Non-pigmented ciliary epithelial cell (primary cell): ENCODE data around the gene OPN1MW3.
"Not testable (repeated sequence)": the region's sequence is repeated elsewhere in the genome, so short reads cannot be mapped to it uniquely, and the experiment has no call there.

Experiments used
- DNase-seq: peaks from one replicate; pipeline ENCODE4 v3.0.0-alpha.2; 2010; ENCODE audit warnings: low read depth

The OPN1MW3 gene

DNA sequence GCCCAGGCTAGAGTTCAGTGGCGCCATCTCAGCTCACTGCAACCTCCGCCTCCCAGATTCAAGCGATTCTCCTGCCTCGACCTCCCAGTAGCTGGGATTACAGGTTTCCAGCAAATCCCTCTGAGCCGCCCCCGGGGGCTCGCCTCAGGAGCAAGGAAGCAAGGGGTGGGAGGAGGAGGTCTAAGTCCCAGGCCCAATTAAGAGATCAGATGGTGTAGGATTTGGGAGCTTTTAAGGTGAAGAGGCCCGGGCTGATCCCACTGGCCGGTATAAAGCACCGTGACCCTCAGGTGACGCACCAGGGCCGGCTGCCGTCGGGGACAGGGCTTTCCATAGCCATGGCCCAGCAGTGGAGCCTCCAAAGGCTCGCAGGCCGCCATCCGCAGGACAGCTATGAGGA lies at the start of gene OPN1MW3:
Gene OPN1MW3, plus strand, starts transcription at position 301 of the 400 bp plus-strand sequence. Its CDS starts 38 bp downstream, at position 339.
- DNase-seq: not testable (repeated sequence)

DNA sequence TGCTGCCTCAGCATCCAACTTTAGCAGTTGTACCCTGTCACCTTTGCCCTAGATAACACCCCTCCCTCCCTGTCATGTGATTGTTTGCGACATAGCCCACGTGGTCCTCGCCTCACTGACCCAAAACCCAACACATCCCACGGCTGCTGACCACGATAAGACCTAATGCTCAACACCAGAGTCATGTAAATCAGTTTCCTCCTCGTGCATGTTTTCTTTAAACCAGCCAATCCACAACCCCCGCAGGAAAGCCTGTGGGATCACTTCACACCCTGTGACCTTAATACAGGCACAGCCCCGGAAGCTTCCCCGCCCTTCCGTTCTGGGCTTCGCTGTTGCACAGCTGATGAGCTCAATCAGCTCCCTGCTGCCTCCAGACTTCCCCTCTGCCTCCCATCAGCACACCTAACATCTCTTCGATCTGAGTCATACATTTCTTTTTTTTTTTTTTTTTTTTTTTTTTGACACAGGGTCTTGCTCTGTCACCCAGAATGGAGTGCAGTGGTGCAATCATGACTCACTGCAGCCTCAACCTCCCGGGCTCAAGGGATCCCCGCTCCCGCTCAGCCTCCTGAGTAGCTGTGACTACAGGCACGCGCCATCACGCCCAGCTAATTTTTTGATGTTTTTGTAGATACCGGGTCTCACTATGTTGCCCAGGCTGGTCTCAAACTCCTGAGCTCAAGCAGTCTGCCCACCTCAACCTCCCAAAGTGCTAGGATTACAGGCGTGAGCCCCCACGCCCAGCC lies 47.5 kb upstream of the OPN1MW3 start:
- DNase-seq: not testable (repeated sequence)

DNA sequence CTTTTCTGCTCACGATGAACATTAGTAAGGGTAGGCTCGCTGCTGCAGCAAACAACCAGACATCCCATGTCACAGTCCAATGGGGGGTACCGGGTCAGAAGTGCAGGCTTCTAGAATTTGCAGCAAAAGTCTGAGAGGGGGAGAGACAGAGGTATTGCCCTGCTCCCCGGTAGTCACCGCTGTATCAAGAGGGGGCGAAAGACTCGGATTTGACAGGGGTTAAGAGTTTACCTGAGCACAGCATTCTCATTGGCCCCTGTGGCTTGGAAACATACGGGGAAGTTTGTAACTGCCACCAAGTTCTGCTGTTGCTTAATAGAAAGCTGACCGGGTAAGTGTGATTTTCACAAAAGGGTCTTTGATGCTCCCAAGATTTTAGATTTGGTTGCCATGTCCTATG lies 46.3 kb upstream of the OPN1MW3 start:
- DNase-seq: not testable (repeated sequence)

DNA sequence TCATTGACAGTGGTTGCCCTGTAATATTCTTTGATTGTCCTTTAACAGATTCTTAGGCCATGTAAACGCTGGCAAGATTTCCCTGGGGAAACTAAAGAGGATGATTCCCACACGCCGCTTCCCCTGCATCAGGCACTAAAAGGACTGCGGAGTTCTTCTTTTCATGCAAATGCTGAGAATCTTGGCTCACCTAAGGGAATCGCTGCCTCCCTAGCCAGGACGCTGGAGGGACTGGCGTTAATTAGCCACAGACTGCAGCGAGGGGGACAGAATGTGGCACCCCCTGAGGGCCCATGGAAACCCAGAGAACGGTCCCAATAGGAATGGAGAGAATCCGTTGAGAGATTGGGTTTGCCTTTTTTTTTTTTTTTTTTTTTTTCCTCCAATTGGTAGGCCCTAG lies 45.9 kb upstream of the OPN1MW3 start:
- not testable (repeated sequence) for DNase-seq

DNA sequence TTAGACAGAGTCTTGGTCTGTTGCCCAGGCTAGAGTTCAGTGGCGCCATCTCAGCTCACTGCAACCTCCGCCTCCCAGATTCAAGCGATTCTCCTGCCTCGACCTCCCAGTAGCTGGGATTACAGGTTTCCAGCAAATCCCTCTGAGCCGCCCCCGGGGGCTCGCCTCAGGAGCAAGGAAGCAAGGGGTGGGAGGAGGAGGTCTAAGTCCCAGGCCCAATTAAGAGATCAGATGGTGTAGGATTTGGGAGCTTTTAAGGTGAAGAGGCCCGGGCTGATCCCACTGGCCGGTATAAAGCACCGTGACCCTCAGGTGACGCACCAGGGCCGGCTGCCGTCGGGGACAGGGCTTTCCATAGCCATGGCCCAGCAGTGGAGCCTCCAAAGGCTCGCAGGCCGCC lies 37.9 kb upstream of the OPN1MW3 start, which contains the start of gene OPN1MW2:
Gene OPN1MW2, plus strand, starts transcription at position 301 of the 400 bp plus-strand sequence. Its CDS starts 60 bp downstream, at position 361.
- DNase-seq: not testable (repeated sequence)

DNA sequence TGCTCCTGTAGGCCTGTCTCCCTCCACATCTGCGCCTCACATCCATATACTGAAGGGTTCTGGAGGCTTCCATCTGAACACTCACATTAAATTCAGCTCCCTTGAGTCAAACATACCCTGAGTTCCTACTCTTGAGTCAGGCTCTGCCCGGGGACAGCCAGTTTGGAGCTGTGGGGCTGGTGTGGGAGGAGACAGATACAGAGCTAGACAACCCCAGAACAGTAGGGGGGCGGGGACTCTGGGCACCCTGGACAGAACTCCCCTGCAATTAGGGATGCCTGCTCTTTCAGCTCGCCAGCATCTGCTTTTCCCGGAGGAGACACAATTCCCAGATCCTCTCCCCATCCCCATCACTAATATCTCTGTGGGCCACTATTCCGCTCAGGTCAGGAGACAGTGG lies 32.1 kb upstream of the OPN1MW3 start:
- DNase-seq: not testable (repeated sequence)

DNA sequence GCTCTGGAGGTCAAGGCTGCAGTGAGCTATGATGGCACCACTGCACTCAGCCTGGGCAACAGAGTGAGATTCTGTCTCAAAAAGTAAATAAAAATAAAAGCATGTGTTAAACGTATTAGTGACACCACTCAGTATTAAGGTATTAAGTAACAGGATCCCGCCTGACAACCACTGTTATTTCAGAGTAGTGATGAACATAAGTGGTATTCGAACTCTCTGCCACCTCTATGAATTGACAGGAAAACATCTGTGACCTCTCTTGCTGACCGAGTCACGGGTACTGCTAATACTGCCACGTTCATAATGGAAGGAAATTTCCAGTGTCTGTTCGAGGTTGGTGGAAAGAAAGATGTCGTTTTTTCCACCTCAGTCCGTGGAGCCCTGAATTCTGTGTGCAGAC lies 30.7 kb upstream of the OPN1MW3 start:
- DNase-seq: not testable (repeated sequence)

DNA sequence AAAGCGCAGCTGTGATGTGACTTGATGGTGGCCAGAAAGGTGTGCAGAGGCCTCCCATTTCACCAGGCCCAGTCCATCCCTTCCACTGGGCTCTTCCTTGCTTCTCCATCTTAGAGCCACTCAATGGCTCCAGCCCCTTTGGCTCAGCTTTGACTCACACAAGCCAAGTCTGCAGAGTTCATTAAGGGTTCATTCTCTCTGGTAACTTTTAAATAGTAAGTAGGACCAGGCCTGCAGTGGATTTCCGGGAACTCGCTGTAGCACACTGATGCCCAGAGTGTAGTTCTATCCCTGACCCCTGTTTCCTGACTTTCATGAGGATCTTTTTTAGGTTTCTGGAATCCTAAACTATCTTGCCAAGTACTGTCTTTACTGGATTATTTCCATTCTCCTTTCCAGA lies 25.9 kb upstream of the OPN1MW3 start:
- not testable (repeated sequence) for DNase-seq

DNA sequence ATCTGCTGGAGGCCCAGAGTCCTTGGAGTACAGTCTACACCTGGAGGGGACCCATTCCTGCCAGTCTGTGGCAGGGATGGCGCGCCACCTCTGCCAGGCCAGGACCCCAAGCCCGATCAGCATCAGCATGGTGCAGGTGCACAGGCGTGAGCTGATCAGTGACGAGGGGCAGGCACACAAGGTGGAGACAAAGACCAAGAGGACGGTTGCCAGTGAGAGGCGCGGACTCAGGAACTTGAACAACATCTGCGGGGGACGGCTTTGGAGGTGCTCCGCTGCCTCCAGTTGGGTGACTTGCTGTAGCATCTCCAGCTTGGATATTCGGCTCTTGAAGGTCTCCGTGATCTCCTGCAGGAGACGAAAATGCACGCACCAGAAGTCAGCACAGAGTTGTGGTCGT lies 23.8 kb upstream of the OPN1MW3 start:
- DNase-seq: not testable (repeated sequence)

DNA sequence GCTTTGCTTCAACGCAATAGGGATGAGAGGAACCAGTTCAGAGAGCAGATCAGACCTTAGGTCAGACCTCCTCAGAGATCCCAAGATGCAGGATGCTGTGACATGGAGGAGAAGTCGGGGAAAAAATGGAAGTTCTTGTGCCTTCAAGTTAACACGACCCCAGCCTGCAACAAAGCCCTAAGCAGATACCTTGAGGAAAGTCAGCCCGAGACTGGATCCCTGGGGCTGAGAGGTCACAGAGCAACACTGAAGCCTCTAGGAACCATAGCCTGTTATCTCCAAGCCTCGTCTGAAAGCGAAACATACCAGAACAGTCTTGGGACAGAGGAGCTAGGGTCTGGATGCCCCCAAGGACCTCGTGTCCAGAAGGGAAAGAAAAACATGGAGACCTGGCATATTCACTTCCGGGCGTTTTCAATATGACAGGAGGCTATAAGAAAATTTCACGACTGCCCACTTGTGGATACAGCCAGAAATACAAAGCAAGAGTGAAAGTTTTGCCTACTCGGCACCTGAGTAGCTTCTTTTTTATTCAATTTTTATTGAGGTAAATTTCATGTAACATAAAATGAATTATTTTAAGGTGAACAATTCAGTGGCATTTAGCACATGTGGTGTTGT lies 18.3 kb upstream of the OPN1MW3 start:
- not testable (repeated sequence) for DNase-seq

DNA sequence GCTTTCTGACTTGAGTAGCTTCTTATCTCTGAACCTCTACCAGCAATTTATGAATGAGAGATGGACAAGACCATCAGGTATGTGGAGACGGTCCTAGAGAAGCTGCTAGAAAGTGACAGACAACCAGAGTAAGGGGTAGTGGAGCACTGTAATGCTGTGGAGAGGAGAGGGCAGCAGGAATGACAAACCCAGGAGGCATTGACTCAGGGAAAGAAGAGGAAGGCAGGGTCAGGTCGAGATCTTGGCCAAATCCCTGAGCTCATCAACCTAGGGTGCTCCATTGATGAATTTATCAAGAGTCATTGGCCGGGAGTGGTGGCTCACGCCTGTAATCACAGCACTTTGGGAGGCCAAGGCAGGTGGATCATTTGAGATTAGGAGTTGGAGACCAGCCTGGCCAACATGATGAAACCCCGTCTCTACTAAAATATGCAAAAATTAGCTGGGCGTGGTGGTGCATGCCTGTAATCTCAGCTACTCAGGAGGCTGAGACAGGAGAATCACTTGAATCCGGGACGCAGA lies 17.3 kb upstream of the OPN1MW3 start:
- DNase-seq: not testable (repeated sequence)

DNA sequence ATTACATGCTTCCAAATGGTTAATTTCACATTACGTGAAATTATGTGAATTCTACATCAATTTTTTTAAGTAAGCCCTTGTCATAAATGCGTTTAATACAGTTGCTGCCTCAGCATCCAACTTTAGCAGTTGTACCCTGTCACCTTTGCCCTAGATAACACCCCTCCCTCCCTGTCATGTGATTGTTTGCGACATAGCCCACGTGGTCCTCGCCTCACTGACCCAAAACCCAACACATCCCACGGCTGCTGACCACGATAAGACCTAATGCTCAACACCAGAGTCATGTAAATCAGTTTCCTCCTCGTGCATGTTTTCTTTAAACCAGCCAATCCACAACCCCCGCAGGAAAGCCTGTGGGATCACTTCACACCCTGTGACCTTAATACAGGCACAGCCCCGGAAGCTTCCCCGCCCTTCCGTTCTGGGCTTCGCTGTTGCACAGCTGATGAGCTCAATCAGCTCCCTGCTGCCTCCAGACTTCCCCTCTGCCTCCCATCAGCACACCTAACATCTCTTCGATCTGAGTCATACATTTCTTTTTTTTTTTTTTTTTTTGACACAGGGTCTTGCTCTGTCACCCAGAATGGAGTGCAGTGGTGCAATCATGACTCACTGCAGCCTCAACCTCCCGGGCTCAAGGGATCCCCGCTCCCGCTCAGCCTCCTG lies 9.9 kb upstream of the OPN1MW3 start:
- DNase-seq: not testable (repeated sequence)

DNA sequence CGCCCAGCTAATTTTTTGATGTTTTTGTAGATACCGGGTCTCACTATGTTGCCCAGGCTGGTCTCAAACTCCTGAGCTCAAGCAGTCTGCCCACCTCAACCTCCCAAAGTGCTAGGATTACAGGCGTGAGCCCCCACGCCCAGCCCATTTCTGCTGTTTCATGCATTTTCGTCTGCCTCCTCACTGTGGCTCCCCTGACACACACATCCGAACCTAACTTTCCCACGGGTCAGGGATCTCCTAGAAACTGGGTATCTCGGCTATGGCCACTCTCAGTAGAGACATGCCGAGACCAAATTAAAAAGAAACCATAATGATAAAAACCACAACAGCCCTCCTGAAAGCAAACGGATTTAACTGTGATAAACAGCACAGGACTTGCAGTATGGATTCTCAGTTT lies 9.3 kb upstream of the OPN1MW3 start:
- DNase-seq: not testable (repeated sequence)

DNA sequence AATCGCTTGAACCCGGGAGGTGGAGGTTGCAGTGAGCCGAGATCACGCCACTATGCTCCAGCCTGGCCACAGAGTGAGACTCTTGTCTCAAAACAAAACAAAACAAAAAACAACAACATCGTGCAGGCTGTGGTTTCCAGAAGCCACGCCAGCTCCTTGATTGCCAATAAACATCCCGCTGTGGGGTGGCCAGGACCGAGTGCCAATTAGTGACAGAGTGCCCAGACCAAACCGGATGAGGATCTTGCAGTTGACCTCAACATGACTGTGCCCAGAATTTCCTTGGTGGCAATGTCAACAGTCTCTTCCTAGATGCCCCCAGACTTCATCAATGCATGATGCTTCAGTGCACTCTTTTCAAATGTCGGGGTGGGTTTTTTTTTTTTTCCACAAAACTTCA lies 1.3 kb downstream of the OPN1MW3 start:
- DNase-seq: not testable (repeated sequence)

DNA sequence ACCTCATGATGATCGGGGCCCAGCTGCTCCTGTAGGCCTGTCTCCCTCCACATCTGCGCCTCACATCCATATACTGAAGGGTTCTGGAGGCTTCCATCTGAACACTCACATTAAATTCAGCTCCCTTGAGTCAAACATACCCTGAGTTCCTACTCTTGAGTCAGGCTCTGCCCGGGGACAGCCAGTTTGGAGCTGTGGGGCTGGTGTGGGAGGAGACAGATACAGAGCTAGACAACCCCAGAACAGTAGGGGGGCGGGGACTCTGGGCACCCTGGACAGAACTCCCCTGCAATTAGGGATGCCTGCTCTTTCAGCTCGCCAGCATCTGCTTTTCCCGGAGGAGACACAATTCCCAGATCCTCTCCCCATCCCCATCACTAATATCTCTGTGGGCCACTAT lies 5.7 kb downstream of the OPN1MW3 start:
- not testable (repeated sequence) for DNase-seq

DNA sequence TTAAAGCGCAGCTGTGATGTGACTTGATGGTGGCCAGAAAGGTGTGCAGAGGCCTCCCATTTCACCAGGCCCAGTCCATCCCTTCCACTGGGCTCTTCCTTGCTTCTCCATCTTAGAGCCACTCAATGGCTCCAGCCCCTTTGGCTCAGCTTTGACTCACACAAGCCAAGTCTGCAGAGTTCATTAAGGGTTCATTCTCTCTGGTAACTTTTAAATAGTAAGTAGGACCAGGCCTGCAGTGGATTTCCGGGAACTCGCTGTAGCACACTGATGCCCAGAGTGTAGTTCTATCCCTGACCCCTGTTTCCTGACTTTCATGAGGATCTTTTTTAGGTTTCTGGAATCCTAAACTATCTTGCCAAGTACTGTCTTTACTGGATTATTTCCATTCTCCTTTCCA lies 11.9 kb downstream of the OPN1MW3 start:
- not testable (repeated sequence) for DNase-seq

DNA sequence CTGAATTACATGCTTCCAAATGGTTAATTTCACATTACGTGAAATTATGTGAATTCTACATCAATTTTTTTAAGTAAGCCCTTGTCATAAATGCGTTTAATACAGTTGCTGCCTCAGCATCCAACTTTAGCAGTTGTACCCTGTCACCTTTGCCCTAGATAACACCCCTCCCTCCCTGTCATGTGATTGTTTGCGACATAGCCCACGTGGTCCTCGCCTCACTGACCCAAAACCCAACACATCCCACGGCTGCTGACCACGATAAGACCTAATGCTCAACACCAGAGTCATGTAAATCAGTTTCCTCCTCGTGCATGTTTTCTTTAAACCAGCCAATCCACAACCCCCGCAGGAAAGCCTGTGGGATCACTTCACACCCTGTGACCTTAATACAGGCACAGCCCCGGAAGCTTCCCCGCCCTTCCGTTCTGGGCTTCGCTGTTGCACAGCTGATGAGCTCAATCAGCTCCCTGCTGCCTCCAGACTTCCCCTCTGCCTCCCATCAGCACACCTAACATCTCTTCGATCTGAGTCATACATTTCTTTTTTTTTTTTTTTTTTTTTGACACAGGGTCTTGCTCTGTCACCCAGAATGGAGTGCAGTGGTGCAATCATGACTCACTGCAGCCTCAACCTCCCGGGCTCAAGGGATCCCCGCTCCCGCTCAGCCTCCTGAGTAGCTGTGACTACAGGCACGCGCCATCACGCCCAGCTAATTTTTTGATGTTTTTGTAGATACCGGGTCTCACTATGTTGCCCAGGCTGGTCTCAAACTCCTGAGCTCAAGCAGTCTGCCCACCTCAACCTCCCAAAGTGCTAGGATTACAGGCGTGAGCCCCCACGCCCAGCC lies 27.3 kb downstream of the OPN1MW3 start:
- DNase-seq: not testable (repeated sequence)

DNA sequence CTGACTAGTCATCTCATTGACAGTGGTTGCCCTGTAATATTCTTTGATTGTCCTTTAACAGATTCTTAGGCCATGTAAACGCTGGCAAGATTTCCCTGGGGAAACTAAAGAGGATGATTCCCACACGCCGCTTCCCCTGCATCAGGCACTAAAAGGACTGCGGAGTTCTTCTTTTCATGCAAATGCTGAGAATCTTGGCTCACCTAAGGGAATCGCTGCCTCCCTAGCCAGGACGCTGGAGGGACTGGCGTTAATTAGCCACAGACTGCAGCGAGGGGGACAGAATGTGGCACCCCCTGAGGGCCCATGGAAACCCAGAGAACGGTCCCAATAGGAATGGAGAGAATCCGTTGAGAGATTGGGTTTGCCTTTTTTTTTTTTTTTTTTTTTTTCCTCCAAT lies 29.0 kb downstream of the OPN1MW3 start:
- not testable (repeated sequence) for DNase-seq

DNA sequence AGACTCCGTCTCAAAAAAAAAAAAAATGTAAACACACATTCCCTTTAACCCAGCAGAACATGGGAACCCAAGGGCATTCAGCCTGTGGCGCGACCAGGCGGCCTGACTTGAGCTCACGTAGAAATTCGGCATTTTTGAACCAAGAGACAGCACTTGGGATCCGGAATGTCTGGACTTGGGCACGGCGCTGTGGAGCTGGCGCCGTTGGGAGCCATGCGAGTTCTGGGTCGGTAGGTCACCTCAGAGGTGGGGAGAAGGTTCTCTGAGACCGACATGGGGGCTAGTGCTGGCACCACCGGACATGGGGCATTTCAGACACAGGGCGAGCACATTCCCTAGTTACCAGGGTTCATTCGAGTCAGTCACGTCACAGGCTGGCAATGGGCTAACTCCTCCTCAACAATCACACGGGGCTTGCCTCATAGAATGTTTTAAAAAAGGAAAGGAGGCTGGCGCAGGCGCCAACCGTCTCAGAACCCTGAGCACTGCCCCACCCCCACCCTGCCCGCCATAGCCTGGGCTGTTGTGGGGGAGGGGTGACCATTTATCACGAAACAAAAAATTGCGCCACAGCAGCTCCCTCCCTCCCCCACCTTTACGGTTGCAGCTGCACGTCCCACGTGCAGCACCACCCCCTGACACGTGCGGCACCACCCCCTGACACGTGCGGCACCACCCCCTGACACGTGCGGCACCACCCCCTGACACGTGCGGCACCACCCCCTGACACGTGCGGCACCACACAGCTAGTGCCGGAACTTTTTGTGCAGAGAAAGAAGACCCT lies 37.6 kb downstream of the OPN1MW3 start, which contains the start of gene TEX28:
Gene TEX28, minus strand, starts transcription at position 334 of the 784 bp plus-strand sequence. CDS start 3,007 bp downstream, outside the sequence.
- no peak for DNase-seq

DNA sequence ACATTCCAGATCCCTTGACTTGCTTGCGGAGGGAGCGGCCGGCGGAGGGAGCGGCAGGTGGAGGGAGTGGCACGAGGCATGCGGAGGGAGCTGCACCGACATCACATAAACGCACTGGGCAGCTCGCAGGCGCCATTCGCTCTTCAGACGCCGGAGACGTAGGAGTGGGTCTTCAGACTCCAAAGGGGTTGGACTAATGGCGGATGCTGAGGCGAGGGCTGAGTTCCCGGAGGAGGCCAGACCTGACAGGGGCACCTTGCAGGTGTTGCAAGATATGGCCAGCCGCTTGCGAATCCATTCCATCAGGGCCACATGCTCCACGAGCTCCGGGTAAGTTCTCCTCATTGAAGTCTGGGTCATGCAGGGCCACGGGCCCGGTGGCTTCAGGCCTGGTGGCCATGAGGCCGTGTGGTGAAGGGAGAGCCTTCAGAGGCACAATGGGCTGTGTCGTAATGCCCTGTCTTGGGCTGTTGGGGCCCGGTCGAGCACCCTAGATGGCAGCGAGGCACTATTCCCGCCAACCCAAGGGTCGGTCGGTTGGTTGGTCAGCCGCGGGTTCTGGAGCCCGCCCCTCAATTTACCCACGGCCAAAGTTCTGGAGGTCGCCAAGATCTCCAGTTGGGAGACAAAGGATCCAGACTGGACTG lies 38.4 kb downstream of the OPN1MW3 start, which contains the start of gene TKTL1:
Gene TKTL1, plus strand, starts transcription at position 132 of the 647 bp plus-strand sequence. Its CDS starts 65 bp downstream, at position 197.
- no peak for DNase-seq
